ENCODE data around the gene SIDT1. TPM values are rescaled to one million over a fixed set of nuclear protein-coding genes. Genes with fewer than 3 reads are reported as not detected.

The SIDT1 gene
- total RNA-seq, 1 experiment from 2014 or later: not detected

GRCh38 chr3:113600418-113601182, 68.2 kb downstream of the SIDT1 start:
- H3T11ph ChIP-seq (ENCODE audit: low read length): no peak overlapping the region
- no peak overlapping the region for H3K4ac ChIP-seq (ENCODE audit: low read depth, low read length)
- WGBS (ENCODE audit: extremely low coverage, insufficient read length, low lambda C conversion rate): no CpG with 5 or more reads among the region's 2 CpGs
- H2BK20ac ChIP-seq (ENCODE audit: low read depth, low read length, poor library complexity, severe bottlenecking): no peak overlapping the region
- H3K27me3 Mint-ChIP-seq (ENCODE audit: low read depth): no peaks in the 10 kb centered on the region; the same call in 1 of the 2 replicates
- no peak overlapping the region for H2BK15ac ChIP-seq (ENCODE audit: low read depth, low read length)
- no peaks in the 10 kb centered on the region for H3K36me3 Mint-ChIP-seq (ENCODE audit: insufficient read depth in 1 of 3, low read depth in 3 of 3)
- no peak overlapping the region for H3K9ac ChIP-seq (ENCODE audit: extremely low read depth, insufficient read length, low read length)
- H3K79me1 ChIP-seq (ENCODE audit: insufficient read depth, low read depth, low read length, poor library complexity, severe bottlenecking): no peaks in the 10 kb centered on the region
- H3K14ac ChIP-seq (ENCODE audit: insufficient read depth, low read length): no peak overlapping the region
- H2BK12ac ChIP-seq (ENCODE audit: insufficient read length, low read depth, low read length): no peak overlapping the region
- no peak overlapping the region for H4K91ac ChIP-seq (ENCODE audit: insufficient read length, low read depth, low read length)
- no peak overlapping the region for H2BK120ac ChIP-seq (ENCODE audit: low read depth, low read length, poor library complexity, severe bottlenecking)
- no peaks in the 10 kb centered on the region for H4K20me1 ChIP-seq (ENCODE audit: control insufficient read depth, insufficient read depth, insufficient read length)
- H3K4me1 Mint-ChIP-seq: peaks cover 6% of the 10 kb centered on the region in 2 experiments
- no peak overlapping the region for H2AFZ ChIP-seq (ENCODE audit: low read length)
- H3K56ac ChIP-seq (ENCODE audit: insufficient read length, low read depth, low read length): no peak overlapping the region
- H3K27ac Mint-ChIP-seq: no peak overlapping the region
- no peak overlapping the region for H3K23ac ChIP-seq (ENCODE audit: insufficient read length, low read depth, low read length)
- no peak overlapping the region for H2AK5ac ChIP-seq (ENCODE audit: insufficient read length, low read length)
- no peaks in the 10 kb centered on the region for H3K9me3 Mint-ChIP-seq
- H4K5ac ChIP-seq (ENCODE audit: insufficient read length, low read depth, low read length): no peak overlapping the region
- DNase-seq: no peak
- H2BK5ac ChIP-seq (ENCODE audit: insufficient read length, low read length): no peak overlapping the region
- H3K27ac ChIP-seq (ENCODE audit: insufficient read length, low read depth, low read length): no peak overlapping the region
- peaks cover 2% of the 10 kb centered on the region; the same call in 1 of the 2 replicates for H3K4me1 ChIP-seq (ENCODE audit: insufficient read depth, low read length)
- H3K4me3 Mint-ChIP-seq: no peak overlapping the region
- no peaks in the 10 kb centered on the region for H3K79me2 ChIP-seq (ENCODE audit: insufficient read depth, low read length)
- no peak for TF ChIP-seq CTCF (conservative IDR thresholded peaks at IDR 0.05)
- H3K18ac ChIP-seq (ENCODE audit: insufficient read length, low read depth, low read length): no peak overlapping the region
- no peaks in the 10 kb centered on the region for H3K27me3 ChIP-seq (ENCODE audit: insufficient read depth, low read length)
- no peak overlapping the region for H3K4me2 ChIP-seq (ENCODE audit: insufficient read depth, insufficient read length, low read length)
- no peaks in the 10 kb centered on the region for H3K9me3 ChIP-seq (ENCODE audit: control insufficient read depth, low read depth, low read length)
- H4K8ac ChIP-seq (replicated peaks; ENCODE audit: insufficient read length, low read depth, low read length): no peak overlapping the region
- no peaks in the 10 kb centered on the region for H3K23me2 ChIP-seq (ENCODE audit: insufficient read length, low read depth, low read length, poor library complexity, severe bottlenecking)

Measured in H9 (cell line).